ENCODE results near the gene TIMP2. TPM values are rescaled to one million over a fixed set of nuclear protein-coding genes. Genes with fewer than 3 reads are reported as not detected.

TIMP2 gene
- total and polyA plus RNA-seq, 2 of the 13 experiments (the other 11 are each of a cell fraction or from before 2014, with no cell fraction given) = 3.8 to 8.5 TPM

- TF ChIP-seq PAF1 (CRISPR knock-in tag; IDR thresholded peaks at IDR 0.05) (no peak), MZF1 (CRISPR knock-in tag; IDR thresholded peaks at IDR 0.05; ENCODE audit: borderline replicate concordance) (no peak), FOXK1 (CRISPR knock-in tag; IDR thresholded peaks at IDR 0.05; ENCODE audit: borderline replicate concordance, low read depth) (no peak), MIXL1 (CRISPR knock-in tag; IDR thresholded peaks at IDR 0.05) (no peak), TCF7L2 (IDR thresholded peaks at IDR 0.05; ENCODE audit: low read depth, low read length) (no peak; the same call in 1 of the 2 replicates), ZNF224 (CRISPR knock-in tag; IDR thresholded peaks at IDR 0.05) (no peak), ZNF841 (CRISPR knock-in tag; IDR thresholded peaks at IDR 0.05; ENCODE audit: borderline replicate concordance) (no peak), ISX (CRISPR knock-in tag; conservative IDR thresholded peaks at IDR 0.05) (no peak), KDM1A (CRISPR knock-in tag; IDR thresholded peaks at IDR 0.05) (no peak), HOXA9 (CRISPR knock-in tag; IDR thresholded peaks at IDR 0.05; ENCODE audit: borderline replicate concordance) (no peak), ZNF691 (CRISPR knock-in tag; IDR thresholded peaks at IDR 0.05; ENCODE audit: borderline replicate concordance, low read depth) (no peak), HNRNPUL1 (IDR thresholded peaks at IDR 0.05; ENCODE audit: low read depth, low read length) (no peak), ZNF3 (CRISPR knock-in tag; IDR thresholded peaks at IDR 0.05) (no peak), YY1 (IDR thresholded peaks at IDR 0.05; ENCODE audit: insufficient read depth, insufficient replicate concordance, low read depth, low read length) (no peak), MYNN (CRISPR knock-in tag; IDR thresholded peaks at IDR 0.05; ENCODE audit: low read depth) (no peak), TBX2 (CRISPR knock-in tag; IDR thresholded peaks at IDR 0.05; ENCODE audit: borderline replicate concordance) (peak; percentile 58; the same call in 1 of the 2 replicates), ARID2 (CRISPR knock-in tag; IDR thresholded peaks at IDR 0.05; ENCODE audit: borderline replicate concordance) (no peak), ZBTB44 (CRISPR knock-in tag; IDR thresholded peaks at IDR 0.05) (no peak), PHF21A (CRISPR knock-in tag; IDR thresholded peaks at IDR 0.05) (0 out of 2 replicates have a peak, but pooled peaks have one; percentile 38), FOXM1 (CRISPR knock-in tag; IDR thresholded peaks at IDR 0.05) (no peak), ZNF232 (CRISPR knock-in tag; IDR thresholded peaks at IDR 0.05; ENCODE audit: borderline replicate concordance) (no peak), HNF4A (CRISPR knock-in tag; IDR thresholded peaks at IDR 0.05) (peak; percentile 55), AKAP8 (CRISPR knock-in tag; IDR thresholded peaks at IDR 0.05) (no peak), FOXP1 (IDR thresholded peaks at IDR 0.05) (no peak), FOXP1 (CRISPR knock-in tag; IDR thresholded peaks at IDR 0.05) (no peak), ZNF879 (CRISPR knock-in tag; IDR thresholded peaks at IDR 0.05) (no peak), ZNF781 (CRISPR knock-in tag; IDR thresholded peaks at IDR 0.05; ENCODE audit: borderline replicate concordance, not compliant biosample characterization) (no peak), TEF (CRISPR knock-in tag; IDR thresholded peaks at IDR 0.05) (no peak), HDAC2 (CRISPR knock-in tag; IDR thresholded peaks at IDR 0.05) (peak; percentile 56; the same call in 1 of the 2 replicates), SRSF1 (optimal IDR thresholded peaks at IDR 0.05; ENCODE audit: low read depth, low read length) (no peak)
Observed at GRCh38 chr17:78947235-78948149, 22.3 kb upstream of the TIMP2 start (continued).
